MCF 10A (cell line): ENCODE measurements around the gene TCF12. TPM values are rescaled to one million over a fixed set of nuclear protein-coding genes. Genes with fewer than 3 reads are reported as not detected.

Experiments used
- BruUV-seq: library from RNA; stranded (reverse); fragments of 400-500 nt; replicated peaks from 2 replicates; lab custom pipeline; 2021; lab: Mats Ljungman, UMichigan
- CTCF ChIA-PET: fragments of 300-600 bp; sonication (Branson Sonifier 250); formaldehyde crosslinking; extraction: SDS; loops from one replicate; lab custom pipeline; 2021; ENCODE audit warnings: antibody characterized with exemption, inconsistent platforms; lab: Yijun Ruan, JAX
- POLR2A ChIA-PET: fragments of 300-600, 350-650 bp; sonication (Branson Sonifier 250); formaldehyde crosslinking; extraction: SDS; loops from one replicate; lab custom pipeline; 2020; ENCODE audit warnings: antibody characterized with exemption, inconsistent platforms; lab: Yijun Ruan, JAX
- DNase-seq: peaks from one replicate; pipeline ENCODE4 v3.0.0-alpha.2; 2018; ENCODE audit not compliant: unreplicated experiment
- H3K27ac Mint-ChIP-seq: one replicate; pipeline ENCODE4 v1.8.0; 2022; ENCODE audit warnings: mild to moderate bottlenecking, low read depth, mixed read lengths; ENCODE audit not compliant: unreplicated experiment
- H3K27me3 Mint-ChIP-seq: one replicate; pipeline ENCODE4 v1.8.0; 2022; ENCODE audit warnings: mixed read lengths; ENCODE audit not compliant: insufficient read depth, unreplicated experiment
- H3K36me3 Mint-ChIP-seq: one replicate; pipeline ENCODE4 v1.8.0; 2022; ENCODE audit warnings: mild to moderate bottlenecking, moderate library complexity, mixed read lengths; ENCODE audit not compliant: insufficient read depth, unreplicated experiment
- H3K4me1 Mint-ChIP-seq: one replicate; pipeline ENCODE4 v1.8.0; 2022; ENCODE audit warnings: mixed read lengths; ENCODE audit not compliant: insufficient read depth, unreplicated experiment
- H3K4me3 Mint-ChIP-seq: one replicate; pipeline ENCODE4 v1.8.0; 2022; ENCODE audit warnings: mild to moderate bottlenecking, moderate library complexity, mixed read lengths; ENCODE audit not compliant: unreplicated experiment
- H3K9me3 Mint-ChIP-seq: one replicate; pipeline ENCODE4 v1.8.0; 2022; ENCODE audit warnings: mixed read lengths; ENCODE audit not compliant: unreplicated experiment
- CTCF ChIP-seq: fragments of 200-600 bp; IDR thresholded peaks from one replicate; pipeline ENCODE4 v1.8.0; 2022; ENCODE audit warnings: antibody characterized with exemption, mild to moderate bottlenecking; ENCODE audit not compliant: unreplicated experiment
- intact Hi-C: fragments of 100-400 bp; cut with micrococcal nuclease; formaldehyde crosslinking; loops from 2 replicates; pipeline ENCODE4 v1.14.1; 2022
- total RNA-seq: library from RNA; stranded (reverse); gene quantifications from 2 replicates; pipeline ENCODE4 v1.2.3, GENCODE V29; 2022

Gene TCF12
- total RNA-seq, 1 experiment from 2014 or later: 140 TPM

DNA sequence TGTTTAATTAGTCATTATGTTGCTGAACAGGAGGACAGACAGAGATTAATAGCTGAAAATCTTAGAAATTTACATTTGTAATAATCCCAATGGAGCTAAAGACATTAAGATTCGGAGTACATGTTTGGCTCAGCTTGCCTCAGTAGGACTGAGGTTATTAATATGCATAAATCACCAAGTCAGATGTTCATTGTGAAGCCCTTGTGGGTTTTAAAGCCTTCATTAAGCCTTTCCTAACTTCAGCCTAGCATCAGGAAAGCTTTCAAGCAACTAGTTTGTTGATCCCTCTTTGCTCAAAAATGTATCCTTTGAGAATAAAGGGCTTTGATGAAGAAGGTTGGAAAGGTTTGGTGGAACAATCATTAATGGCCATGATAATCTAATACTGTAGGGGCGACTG, 279.7 kb downstream of the TCF12 start:
- Mint-ChIP-seq H3K4me3 (no peak overlapping the region), H3K36me3 (peaks cover 13% of the 10 kb centered on the region), H3K4me1 (no peaks in the 10 kb centered on the region), H3K27me3 (no peaks in the 10 kb centered on the region), H3K27ac (no peak overlapping the region), H3K9me3 (no peaks in the 10 kb centered on the region)
- POLR2A ChIA-PET: interaction anchor here (1.1 to 1.3 kb wide), 3 partner anchors 8 to 40 kb away, joined by 3 to 6 read pairs (median 4); no protein-coding TSS in a partner anchor
- intact Hi-C loops: no loop called here
- BruUV-seq: no TSS peak
- CTCF ChIA-PET: interaction anchor here (0.6 to 1.6 kb wide), 3 partner anchors 46 to 376 kb away, joined by 3 read pairs; no protein-coding TSS in a partner anchor
- DNase-seq: no peak
- no peak for TF ChIP-seq CTCF

DNA sequence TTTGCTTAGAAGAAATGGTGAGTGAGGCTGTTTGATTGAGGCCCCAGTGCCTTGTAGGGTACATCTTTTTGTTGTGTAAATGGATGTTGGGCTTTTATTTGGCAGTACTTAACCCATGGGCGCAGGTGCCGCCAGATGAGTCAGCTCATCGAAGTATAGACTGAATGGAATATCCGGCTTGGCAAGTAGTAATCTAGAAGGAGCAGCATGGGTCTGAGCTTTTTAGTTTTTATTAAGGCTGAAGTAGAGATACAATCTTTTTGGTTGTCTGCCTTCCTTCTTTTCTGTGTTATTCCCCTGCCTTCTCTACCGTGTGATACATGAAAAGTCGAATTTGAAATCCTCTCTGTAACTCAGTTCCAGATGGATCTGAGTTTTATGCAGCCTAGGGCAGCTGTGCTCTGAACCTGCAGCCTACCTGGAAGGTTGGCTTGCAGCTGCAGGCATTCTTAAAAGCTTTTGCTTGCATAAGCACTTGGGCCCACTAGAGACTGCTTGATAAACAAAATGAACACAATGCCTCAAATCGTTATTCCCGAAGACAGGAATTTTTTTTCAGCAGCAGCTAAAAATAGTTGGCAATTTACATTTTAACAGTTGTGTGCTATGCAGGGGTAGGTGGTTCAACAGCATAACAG, 280.3 kb downstream of the TCF12 start:
- intact Hi-C loops: no loop called here
- peaks cover 8% of the 10 kb centered on the region for H3K36me3 Mint-ChIP-seq
- no peak for TF ChIP-seq CTCF
- no peaks in the 10 kb centered on the region for H3K4me1 Mint-ChIP-seq
- DNase-seq: no peak
- no peaks in the 10 kb centered on the region for H3K9me3 Mint-ChIP-seq
- no peak overlapping the region for H3K4me3 Mint-ChIP-seq
- H3K27me3 Mint-ChIP-seq: no peaks in the 10 kb centered on the region
- ChIA-PET CTCF (interaction anchor here (0.6 to 1.7 kb wide), 6 partner anchors 15 to 377 kb away, joined by 3 to 4 read pairs (median 3); no protein-coding TSS in a partner anchor), POLR2A (interaction anchor here (1.1 to 1.3 kb wide), 3 partner anchors 9 to 39 kb away, joined by 3 to 6 read pairs (median 4); no protein-coding TSS in a partner anchor)
- BruUV-seq: no TSS peak
- no peak overlapping the region for H3K27ac Mint-ChIP-seq

DNA sequence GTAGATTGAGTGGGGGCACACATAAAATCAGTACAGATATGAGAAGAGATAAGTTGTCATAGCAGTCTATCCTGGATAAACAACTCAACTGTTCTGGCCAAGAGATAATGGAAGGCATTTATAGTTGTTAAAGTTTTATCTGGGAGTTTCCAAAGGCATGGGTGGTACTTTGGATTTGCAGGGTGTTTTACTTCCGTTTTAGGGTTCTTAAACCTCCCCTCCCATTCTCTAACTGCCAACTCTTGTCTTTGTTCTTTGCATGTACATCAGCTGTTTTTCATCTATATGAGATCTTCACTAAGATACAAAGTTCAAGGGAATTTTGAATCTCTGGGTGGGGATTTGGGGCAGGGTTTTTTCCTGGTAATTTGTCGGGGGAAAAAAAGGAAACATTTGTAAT, 283.1 kb downstream of the TCF12 start:
- DNase-seq: no peak
- intact Hi-C loops: no loop called here
- ChIA-PET POLR2A (no interaction called here), CTCF (no interaction called here)
- Mint-ChIP-seq H3K4me3 (no peak overlapping the region), H3K27me3 (no peaks in the 10 kb centered on the region), H3K9me3 (no peaks in the 10 kb centered on the region), H3K27ac (no peak overlapping the region), H3K4me1 (no peaks in the 10 kb centered on the region), H3K36me3 (peaks cover 16% of the 10 kb centered on the region)
- no TSS peak for BruUV-seq
- no peak for TF ChIP-seq CTCF

GRCh38 chr15:57203906-57204305, 285.5 kb downstream of the TCF12 start:
- intact Hi-C loops: no loop called here
- Mint-ChIP-seq H3K27ac (no peak overlapping the region), H3K4me3 (no peak overlapping the region), H3K27me3 (no peaks in the 10 kb centered on the region), H3K36me3 (peaks cover 10% of the 10 kb centered on the region), H3K4me1 (no peaks in the 10 kb centered on the region), H3K9me3 (no peaks in the 10 kb centered on the region)
- ChIA-PET CTCF (interaction anchor here (2.1 kb wide), 1 partner anchor 9 kb away, joined by 16 read pairs; no protein-coding TSS in a partner anchor), POLR2A (no interaction called here)
- no TSS peak for BruUV-seq
- no peak for TF ChIP-seq CTCF
- DNase-seq: no peak
